Ovary (tissue), 9 donors: ENCODE measurements around the gene MINDY3. TPM values are rescaled to one million over a fixed set of nuclear protein-coding genes. Genes with fewer than 3 reads are reported as not detected.

Experiments
- DNase-seq, 5 donors: peaks; one replicate each; pipeline ENCODE4 v3.0.0-alpha.2; 2019 to 2020
- H3K27ac ChIP-seq, 2 donors: fragments of 200-600 bp; one replicate each; pipeline versions ENCODE4 v1.5.1 to v1.8.0; 2019 to 2022
- H3K27me3 ChIP-seq: fragments of 200-600 bp; one replicate; pipeline ENCODE4 v1.8.0; 2022
- H3K36me3 ChIP-seq: fragments of 200-600 bp; sonication (generic); one replicate; pipeline ENCODE4 v1.5.1; 2019
- H3K4me1 ChIP-seq: one replicate; pipeline ENCODE4 v1.8.1; 2013; ENCODE audit warnings: mild to moderate bottlenecking, moderate library complexity; ENCODE audit not compliant: insufficient read depth
- H3K4me3 ChIP-seq: fragments of 200-600 bp; sonication (generic); one replicate; pipeline ENCODE4 v1.5.1; 2017
- H3K9me3 ChIP-seq, 2 donors: fragments of 200-600 bp in 1 of 2; sonication (generic) in 1 of 2; one replicate each; pipeline versions ENCODE4 v1.5.1 to v1.8.1; 2013 to 2019; ENCODE audit warnings: mild to moderate bottlenecking in 1 of 2, moderate library complexity in 1 of 2
- EP300 ChIP-seq: sonication (generic); formaldehyde crosslinking; IDR thresholded peaks from one replicate; pipeline ENCODE4 v1.6.1; 2017; ENCODE audit warnings: antibody characterized with exemption
- POLR2A ChIP-seq: fragments of 450-650 bp; IDR thresholded peaks from one replicate; pipeline ENCODE4 v1.6.1; 2017; ENCODE audit warnings: antibody characterized with exemption, mild to moderate bottlenecking, moderate library complexity
- WGBS, 3 donors: extraction: QIAGEN DNeasy Blood & Tissue Kit in 1 of 3; methylation state at CpG; one replicate each; pipeline versions ENCODE4 v1.1.5 to v1.1.7; 2013 to 2017; 5-methylcytosine and 5-hydroxymethylcytosine counted together
- intact Hi-C, 4 donors: fragments of 100-400 bp; cut with DNase I; formaldehyde crosslinking; loops; one replicate each; pipeline versions ENCODE4 v1.11.0 to v1.15.1; 2022 to 2023
- polyA plus RNA-seq, 2 donors: library from polyadenylated mRNA; stranded (reverse); fragments of 200-250 nt in 1 of 2; fragments of 350-450 nt in 1 of 2; fragmentation: Illumina TruSeq in 1 of 2; extraction: RNeasy Lipid Tissue Mini Kit (QIAGEN cat#74804) in 1 of 2; gene quantifications; one replicate each; pipeline ENCODE4 v1.2.3, GENCODE V29; 2013 to 2014
- total RNA-seq, 7 donors: library from RNA; depleted of rRNA in 2 of 7; stranded (reverse); fragments of >200 nt in 2 of 7; fragmentation: NEBNext Ultra II Directional in 3 of 7; extraction: Animal tissue kit (Norgen Biotek cat#: 25700) in 3 of 7; gene quantifications; one replicate each; pipeline versions ENCODE4 v1.1.0 to v1.2.4, GENCODE V29; 2016 to 2023
- TF ChIP-seq, protein P1 (sequence below), 3 donors: fragments of 450-650 bp in 2 of 3; fragments of 200-600 bp in 1 of 3; IDR thresholded peaks; one replicate each; pipeline versions ENCODE4 v1.5.1 to v1.8.0; 2016 to 2022; ENCODE audit warnings: antibody characterized with exemption in 3 of 3, mild to moderate bottlenecking in 1 of 3
- donor health status: DM: no; HTN: no; CAD: no; lungs with moderate emphysema.
- donor health status: DM: no; HTN: no; CAD: no.
- donor health status: Bipolar disorder and iron deficiency.
- donor health status: DM: yes; HTN: yes; CAD: no.
- donor health status: DM: no; HTN: no; CAD: no.
- donor health status: DM: yes; HTN: yes; CAD: no.

Gene MINDY3
- total and polyA plus RNA-seq, 9 donors, result 15.7 to 43.3 (median 31.6) TPM

GRCh38 chr10:15814565-15814964 is 45.7 kb downstream of the MINDY3 start:
- Histone ChIP-seq H3K36me3 (no peaks in the 10 kb centered on the region), H3K9me3 (no peaks in the 10 kb centered on the region), H3K4me3 (no peak overlapping the region), H3K27me3 (no peaks in the 10 kb centered on the region), H3K4me1 (no peaks in the 10 kb centered on the region), H3K27ac (no peak overlapping the region)
- DNase-seq, result no peak
- intact Hi-C loops, result no loop called here
- TF ChIP-seq, protein P1, sequence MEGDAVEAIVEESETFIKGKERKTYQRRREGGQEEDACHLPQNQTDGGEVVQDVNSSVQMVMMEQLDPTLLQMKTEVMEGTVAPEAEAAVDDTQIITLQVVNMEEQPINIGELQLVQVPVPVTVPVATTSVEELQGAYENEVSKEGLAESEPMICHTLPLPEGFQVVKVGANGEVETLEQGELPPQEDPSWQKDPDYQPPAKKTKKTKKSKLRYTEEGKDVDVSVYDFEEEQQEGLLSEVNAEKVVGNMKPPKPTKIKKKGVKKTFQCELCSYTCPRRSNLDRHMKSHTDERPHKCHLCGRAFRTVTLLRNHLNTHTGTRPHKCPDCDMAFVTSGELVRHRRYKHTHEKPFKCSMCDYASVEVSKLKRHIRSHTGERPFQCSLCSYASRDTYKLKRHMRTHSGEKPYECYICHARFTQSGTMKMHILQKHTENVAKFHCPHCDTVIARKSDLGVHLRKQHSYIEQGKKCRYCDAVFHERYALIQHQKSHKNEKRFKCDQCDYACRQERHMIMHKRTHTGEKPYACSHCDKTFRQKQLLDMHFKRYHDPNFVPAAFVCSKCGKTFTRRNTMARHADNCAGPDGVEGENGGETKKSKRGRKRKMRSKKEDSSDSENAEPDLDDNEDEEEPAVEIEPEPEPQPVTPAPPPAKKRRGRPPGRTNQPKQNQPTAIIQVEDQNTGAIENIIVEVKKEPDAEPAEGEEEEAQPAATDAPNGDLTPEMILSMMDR (IDR thresholded peaks at IDR 0.05), result no peak
- 92 to 94% (median 92%) methylated on average over 6 of the region's 6 CpGs for WGBS, 3 donors

GRCh38 chr10:15813415-15813814 is 46.9 kb downstream of the MINDY3 start:
- Histone ChIP-seq H3K36me3 (no peaks in the 10 kb centered on the region), H3K27me3 (no peaks in the 10 kb centered on the region), H3K4me1 (no peaks in the 10 kb centered on the region), H3K27ac (no peak overlapping the region), H3K4me3 (no peak overlapping the region), H3K9me3 (no peaks in the 10 kb centered on the region)
- WGBS, 3 donors, result 36 to 66% (median 58%) methylated on average over 3 of the region's 3 CpGs
- no peak for DNase-seq
- TF ChIP-seq POLR2A, result no peak
- intact Hi-C loops, result no loop called here

DNA sequence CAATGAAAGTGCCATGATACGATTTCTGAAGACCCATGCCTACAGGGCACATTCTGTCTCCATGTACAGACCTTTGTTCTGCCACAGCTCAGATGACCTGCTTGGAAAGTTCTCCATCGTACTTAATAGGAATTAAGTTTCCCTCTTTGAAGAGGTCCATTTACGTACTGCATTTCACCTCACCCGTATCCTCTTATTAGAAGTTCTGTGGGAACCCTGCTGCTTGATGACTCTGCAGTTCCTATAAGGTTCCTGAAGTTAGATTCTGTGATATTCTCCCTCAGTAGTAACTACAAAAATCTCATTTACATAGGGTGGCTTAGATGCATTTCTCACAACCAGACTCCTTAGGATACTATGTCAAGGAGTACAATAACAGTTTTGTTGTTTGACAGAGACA is 50.9 kb downstream of the MINDY3 start:
- no peaks in the 10 kb centered on the region for H3K9me3 ChIP-seq
- intact Hi-C loops, result no loop called here
- no peaks in the 10 kb centered on the region for H3K4me1 ChIP-seq
- no peaks in the 10 kb centered on the region for H3K36me3 ChIP-seq
- 97 to 98% (median 98%) methylated on average over 4 of the region's 4 CpGs for WGBS, 3 donors
- DNase-seq, result no peak
- TF ChIP-seq, protein P1 (IDR thresholded peaks at IDR 0.05), result no peak
- TF ChIP-seq POLR2A (no peak), EP300 (no peak)
- H3K27me3 ChIP-seq, result no peaks in the 10 kb centered on the region
- H3K4me3 ChIP-seq, result no peak overlapping the region
- H3K27ac ChIP-seq, result no peak overlapping the region

DNA sequence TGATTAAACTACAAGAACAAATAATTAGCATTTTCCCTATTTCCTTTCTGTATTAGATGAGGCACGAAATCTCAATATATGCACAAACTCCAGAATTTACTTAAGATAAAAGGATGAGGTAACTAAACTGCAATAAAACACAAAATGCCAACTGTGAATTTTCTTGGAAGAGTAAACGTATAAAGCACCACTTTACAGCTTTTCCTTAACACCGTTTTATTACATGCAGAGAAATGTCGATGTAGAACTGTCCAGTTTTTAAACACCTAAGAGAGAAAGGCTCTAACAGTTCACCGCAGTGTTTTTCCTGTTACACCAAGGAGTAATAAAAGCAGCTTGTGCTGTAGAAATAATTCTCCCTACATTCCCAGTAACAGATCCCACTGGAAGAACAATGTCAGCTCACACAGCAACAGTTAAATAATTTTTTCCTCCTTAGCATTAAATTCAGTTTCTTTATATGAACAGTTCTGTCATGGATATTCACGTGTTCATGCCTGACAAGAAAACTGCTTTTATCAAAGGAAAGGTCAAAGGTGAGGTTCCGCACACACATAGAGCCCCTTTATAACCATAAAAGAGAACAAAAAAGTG is 52.0 kb downstream of the MINDY3 start:
- no peaks in the 10 kb centered on the region for H3K4me1 ChIP-seq
- no peaks in the 10 kb centered on the region for H3K27me3 ChIP-seq
- intact Hi-C loops, result no loop called here
- no peak overlapping the region for H3K27ac ChIP-seq
- no peaks in the 10 kb centered on the region for H3K36me3 ChIP-seq
- H3K9me3 ChIP-seq, result no peaks in the 10 kb centered on the region
- no peak overlapping the region for H3K4me3 ChIP-seq
- DNase-seq, result no peak
- no peak for TF ChIP-seq POLR2A
- TF ChIP-seq, protein P1 (IDR thresholded peaks at IDR 0.05), result no peak
- no peak for TF ChIP-seq EP300
- WGBS, 3 donors, result 83 to 93% (median 90%) methylated on average over 7 of the region's 7 CpGs

GRCh38 chr10:15805395-15806058 is 54.8 kb downstream of the MINDY3 start:
- intact Hi-C loops, result no loop called here
- TF ChIP-seq, protein P1 (IDR thresholded peaks at IDR 0.05), result no peak
- TF ChIP-seq EP300 (no peak), POLR2A (no peak)
- no peaks in the 10 kb centered on the region for H3K4me1 ChIP-seq
- H3K36me3 ChIP-seq, result no peaks in the 10 kb centered on the region
- no peaks in the 10 kb centered on the region for H3K9me3 ChIP-seq
- WGBS, 3 donors, result 86 to 91% (median 86%) methylated on average over 5 of the region's 5 CpGs
- H3K27ac ChIP-seq, result no peak overlapping the region
- no peak for DNase-seq
- no peak overlapping the region for H3K4me3 ChIP-seq
- no peaks in the 10 kb centered on the region for H3K27me3 ChIP-seq
